Caco-2 (cell line): Measurements from ENCODE around the gene SEMA6B. TPM values are rescaled to one million over a fixed set of nuclear protein-coding genes. Genes with fewer than 3 reads are reported as not detected.

ENCODE experiments used
- BruUV-seq: library from RNA; stranded (reverse); fragments of 400-500 nt; replicated peaks from 2 replicates; lab custom pipeline; 2021; lab: Mats Ljungman, UMichigan
- CTCF ChIA-PET: fragments of 300-600 bp; sonication (Branson Sonifier 250); formaldehyde crosslinking; loops from one replicate; lab custom pipeline; 2022; ENCODE audit warnings: antibody characterized with exemption; lab: Charles Lee
- POLR2A ChIA-PET: fragments of 300-600 bp; sonication (Branson Sonifier 250); formaldehyde crosslinking; loops from one replicate; lab custom pipeline; 2022; ENCODE audit warnings: antibody characterized with exemption; lab: Charles Lee
- DNase-seq, 2 experiments: peaks; one replicate each; pipeline versions ENCODE4 v3.0.0 to v3.0.0-alpha.2; 2020 to 2022
- H3K27me3 ChIP-seq: replicated peaks from 2 replicates; pipeline ENCODE4 v1.6.0; 2011; ENCODE audit warnings: low read length; ENCODE audit not compliant: control insufficient read depth, insufficient read depth
- H3K36me3 ChIP-seq: 2 replicates; pipeline ENCODE4 v1.5.1; 2011; ENCODE audit warnings: low read length; ENCODE audit not compliant: control insufficient read depth, insufficient read depth
- H3K4me1 ChIP-seq: fragments of 250-450 bp; sonication (Bioruptor Pico); 2 replicates; pipeline ENCODE4 v1.5.1; 2020; ENCODE audit warnings: mild to moderate bottlenecking
- H3K4me3 ChIP-seq: 2 replicates; pipeline ENCODE4 v1.5.1; 2011; ENCODE audit warnings: low read depth, mild to moderate bottlenecking, control low read depth, low read length
- H3K9me3 ChIP-seq: fragments of 250-450 bp; sonication (Bioruptor Pico); 2 replicates; pipeline ENCODE4 v1.5.1; 2020; ENCODE audit warnings: mild to moderate bottlenecking, moderate library complexity
- H3K27ac Mint-ChIP-seq: one replicate; pipeline ENCODE4 v1.8.0; 2022; ENCODE audit warnings: mixed read lengths; ENCODE audit not compliant: unreplicated experiment
- H3K27me3 Mint-ChIP-seq: one replicate; pipeline ENCODE4 v1.8.0; 2022; ENCODE audit warnings: mixed read lengths; ENCODE audit not compliant: insufficient read depth, unreplicated experiment
- H3K36me3 Mint-ChIP-seq: one replicate; pipeline ENCODE4 v1.8.0; 2022; ENCODE audit warnings: mild to moderate bottlenecking, mixed read lengths; ENCODE audit not compliant: insufficient read depth, unreplicated experiment
- H3K4me1 Mint-ChIP-seq: one replicate; pipeline ENCODE4 v1.8.0; 2022; ENCODE audit warnings: low read depth, mixed read lengths; ENCODE audit not compliant: unreplicated experiment
- H3K4me3 Mint-ChIP-seq: one replicate; pipeline ENCODE4 v1.8.0; 2022; ENCODE audit warnings: mild to moderate bottlenecking, moderate library complexity, mixed read lengths; ENCODE audit not compliant: unreplicated experiment
- H3K9me3 Mint-ChIP-seq: one replicate; pipeline ENCODE4 v1.8.0; 2022; ENCODE audit warnings: mixed read lengths; ENCODE audit not compliant: unreplicated experiment
- CTCF ChIP-seq, 2 experiments: fragments of 200-600 bp in 1 of 2; IDR thresholded peaks; 1 replicate in 1 of 2; 2 replicates in 1 of 2; pipeline versions ENCODE4 v1.5.1 to v1.8.0; 2011 to 2022; ENCODE audit warnings: antibody characterized with exemption in 1 of 2, control low read depth in 1 of 2, inconsistent platforms in 1 of 2, low read depth in 1 of 2, low read length in 1 of 2, mild to moderate bottlenecking in 1 of 2, moderate library complexity in 1 of 2; ENCODE audit not compliant: insufficient read depth in 1 of 2, severe bottlenecking in 1 of 2, unreplicated experiment in 1 of 2
- intact Hi-C: fragments of 100-400 bp; cut with micrococcal nuclease; formaldehyde crosslinking; loops from one replicate; pipeline ENCODE4 v1.10.0; 2022; ENCODE audit not compliant: unreplicated experiment
- total RNA-seq: library from RNA; stranded (reverse); gene quantifications from 2 replicates; pipeline ENCODE4 v1.2.3, GENCODE V29; 2022

Gene SEMA6B
- total RNA-seq, 1 experiment from 2014 or later: 0.39 TPM

- Mint-ChIP-seq H3K36me3 (no peaks in the 10 kb centered on the region), H3K27ac (no peak overlapping the region), H3K27me3 (no peaks in the 10 kb centered on the region), H3K9me3 (no peaks in the 10 kb centered on the region), H3K4me1 (peaks cover 14% of the 10 kb centered on the region), H3K4me3 (no peak overlapping the region)
- Histone ChIP-seq H3K9me3 (no peaks in the 10 kb centered on the region), H3K4me1 (peaks cover 16% of the 10 kb centered on the region), H3K4me3 (no peak overlapping the region), H3K36me3 (no peaks in the 10 kb centered on the region), H3K27me3 (no peaks in the 10 kb centered on the region)
- BruUV-seq: no TSS peak
- ChIA-PET POLR2A (interaction anchor here (0.5 kb wide), 1 partner anchor 44 kb away, joined by 4 read pairs; no protein-coding TSS in a partner anchor), CTCF (interaction anchor here (0.5 to 1.1 kb wide), 7 partner anchors 10 to 1211 kb away, joined by 3 to 9 read pairs (median 4); partner anchors contain the start of genes LRG1 and PLIN5)
- peak; percentile 66 to 71 for DNase-seq
- peak; percentile 63 to 76 for TF ChIP-seq CTCF (IDR thresholded peaks at IDR 0.05; ENCODE audit: insufficient read depth in 1 of 2, low read depth in 1 of 2, low read length in 1 of 2, severe bottlenecking in 1 of 2, unreplicated experiment in 1 of 2)
- intact Hi-C loops: no loop called here
These were observed 34.5 kb downstream of the SEMA6B start for GRCh38 chr19:4524808-4525562.

- Histone ChIP-seq H3K9me3 (no peaks in the 10 kb centered on the region), H3K27me3 (no peaks in the 10 kb centered on the region), H3K36me3 (no peaks in the 10 kb centered on the region), H3K4me1 (peaks cover 16% of the 10 kb centered on the region), H3K4me3 (no peak overlapping the region)
- H3K4me3 Mint-ChIP-seq: no peak overlapping the region
- BruUV-seq: no TSS peak
- DNase-seq: peak in 1 of 2 experiments; percentile 53
- peak; percentile 39 to 60 for TF ChIP-seq CTCF (IDR thresholded peaks at IDR 0.05; ENCODE audit: insufficient read depth in 1 of 2, low read depth in 1 of 2, low read length in 1 of 2, severe bottlenecking in 1 of 2, unreplicated experiment in 1 of 2)
- peaks cover 14% of the 10 kb centered on the region for H3K4me1 Mint-ChIP-seq
- no peak overlapping the region for H3K27ac Mint-ChIP-seq
- no peaks in the 10 kb centered on the region for H3K9me3 Mint-ChIP-seq
- H3K27me3 Mint-ChIP-seq: no peaks in the 10 kb centered on the region
- intact Hi-C loops: no loop called here
- ChIA-PET POLR2A (no interaction called here), CTCF (interaction anchor here (0.9 to 1.0 kb wide), 2 partner anchors 52 to 181 kb away, joined by 4 to 5 read pairs; no protein-coding TSS in a partner anchor)
- no peaks in the 10 kb centered on the region for H3K36me3 Mint-ChIP-seq
These were observed 36.0 kb downstream of the SEMA6B start for GRCh38 chr19:4523306-4524110.

GRCh38 chr19:4522291-4523002 is 37.0 kb downstream of the SEMA6B start:
- CTCF ChIA-PET: interaction anchor here (0.7 to 1.0 kb wide), 3 partner anchors 51 to 180 kb away, joined by 4 to 5 read pairs (median 4); no protein-coding TSS in a partner anchor
- Mint-ChIP-seq H3K4me1 (peaks cover 14% of the 10 kb centered on the region), H3K4me3 (no peak overlapping the region), H3K27ac (no peak overlapping the region), H3K36me3 (no peaks in the 10 kb centered on the region), H3K27me3 (no peaks in the 10 kb centered on the region), H3K9me3 (no peaks in the 10 kb centered on the region)
- H3K27me3 ChIP-seq: no peaks in the 10 kb centered on the region
- no peak overlapping the region for H3K4me3 ChIP-seq
- no peak for DNase-seq
- intact Hi-C loops: no loop called here
- H3K36me3 ChIP-seq: no peaks in the 10 kb centered on the region
- no TSS peak for BruUV-seq
- POLR2A ChIA-PET: no interaction called here
- TF ChIP-seq CTCF (IDR thresholded peaks at IDR 0.05; ENCODE audit: insufficient read depth in 1 of 2, low read depth in 1 of 2, low read length in 1 of 2, severe bottlenecking in 1 of 2, unreplicated experiment in 1 of 2): no peak
- H3K4me1 ChIP-seq: peaks cover 16% of the 10 kb centered on the region
- no peaks in the 10 kb centered on the region for H3K9me3 ChIP-seq
